ENCODE results near the gene SPAG16.

- TF ChIP-seq CTCF (IDR thresholded peaks at IDR 0.05 in 4 of 5, conservative IDR thresholded peaks at IDR 0.05 in 1 of 5) = no peak
- no peak for TF ChIP-seq POLR2A (IDR thresholded peaks at IDR 0.05)
These were observed 814.5 kb downstream of the SPAG16 start for GRCh38 chr2:214098811-214099210.
